GM18861 (cell line): ENCODE measurements around the gene ACTR6.
"Not testable (repeated sequence)": the region's sequence is repeated elsewhere in the genome, so short reads cannot be mapped to it uniquely, and the experiment has no call there.

Experiments used
- ATAC-seq: cut with Tn5 transposase; IDR thresholded peaks from one replicate; pipeline ENCODE4 v1.9.1; 2021; ENCODE audit not compliant: unreplicated experiment

Gene ACTR6

GRCh38 chr12:100184549-100185145, 16.0 kb upstream of the ACTR6 start:
- no peak for ATAC-seq

GRCh38 chr12:100185361-100185894, 15.2 kb upstream of the ACTR6 start:
- peak; percentile 87 for ATAC-seq

GRCh38 chr12:100186071-100186470, 14.5 kb upstream of the ACTR6 start:
- no peak for ATAC-seq

GRCh38 chr12:100187068-100187467, 13.5 kb upstream of the ACTR6 start:
- no peak for ATAC-seq

GRCh38 chr12:100187857-100188519, 12.6 kb upstream of the ACTR6 start:
- ATAC-seq = no peak

- not testable (repeated sequence) for ATAC-seq
Observed at GRCh38 chr12:100188888-100189635, 11.6 kb upstream of the ACTR6 start.

- ATAC-seq = no peak
Observed at GRCh38 chr12:100189636-100190394, 10.8 kb upstream of the ACTR6 start.

- ATAC-seq = no peak
Observed at GRCh38 chr12:100193085-100193484, 7.5 kb upstream of the ACTR6 start.

- ATAC-seq = no peak
Observed at GRCh38 chr12:100197486-100197885, 3.1 kb upstream of the ACTR6 start.

- ATAC-seq = peak; percentile 1
Observed at GRCh38 chr12:100199023-100199346, 1.6 kb upstream of the ACTR6 start.

- ATAC-seq = peak; percentile 53
Observed at GRCh38 chr12:100199347-100200149, 1.1 kb upstream of the ACTR6 start.

GRCh38 chr12:100201604-100202423, 1.2 kb downstream of the ACTR6 start:
- no peak for ATAC-seq

GRCh38 chr12:100207311-100207710, 6.7 kb downstream of the ACTR6 start:
- no peak for ATAC-seq

GRCh38 chr12:100208834-100209233, 8.2 kb downstream of the ACTR6 start:
- no peak for ATAC-seq

GRCh38 chr12:100211698-100212097, 11.1 kb downstream of the ACTR6 start:
- ATAC-seq = no peak

- no peak for ATAC-seq
Observed at GRCh38 chr12:100213016-100213891, 12.6 kb downstream of the ACTR6 start.

- no peak for ATAC-seq
Observed at GRCh38 chr12:100214518-100214917, 13.9 kb downstream of the ACTR6 start.

- ATAC-seq = no peak
Observed at GRCh38 chr12:100215209-100215608, 14.6 kb downstream of the ACTR6 start.

GRCh38 chr12:100216337-100216736, 15.7 kb downstream of the ACTR6 start:
- ATAC-seq = no peak
